ENCODE data around the gene PNCK.
"Not testable (repeated sequence)": the region's sequence is repeated elsewhere in the genome, so short reads cannot be mapped to it uniquely, and the experiment has no call there.

Gene PNCK

DNA sequence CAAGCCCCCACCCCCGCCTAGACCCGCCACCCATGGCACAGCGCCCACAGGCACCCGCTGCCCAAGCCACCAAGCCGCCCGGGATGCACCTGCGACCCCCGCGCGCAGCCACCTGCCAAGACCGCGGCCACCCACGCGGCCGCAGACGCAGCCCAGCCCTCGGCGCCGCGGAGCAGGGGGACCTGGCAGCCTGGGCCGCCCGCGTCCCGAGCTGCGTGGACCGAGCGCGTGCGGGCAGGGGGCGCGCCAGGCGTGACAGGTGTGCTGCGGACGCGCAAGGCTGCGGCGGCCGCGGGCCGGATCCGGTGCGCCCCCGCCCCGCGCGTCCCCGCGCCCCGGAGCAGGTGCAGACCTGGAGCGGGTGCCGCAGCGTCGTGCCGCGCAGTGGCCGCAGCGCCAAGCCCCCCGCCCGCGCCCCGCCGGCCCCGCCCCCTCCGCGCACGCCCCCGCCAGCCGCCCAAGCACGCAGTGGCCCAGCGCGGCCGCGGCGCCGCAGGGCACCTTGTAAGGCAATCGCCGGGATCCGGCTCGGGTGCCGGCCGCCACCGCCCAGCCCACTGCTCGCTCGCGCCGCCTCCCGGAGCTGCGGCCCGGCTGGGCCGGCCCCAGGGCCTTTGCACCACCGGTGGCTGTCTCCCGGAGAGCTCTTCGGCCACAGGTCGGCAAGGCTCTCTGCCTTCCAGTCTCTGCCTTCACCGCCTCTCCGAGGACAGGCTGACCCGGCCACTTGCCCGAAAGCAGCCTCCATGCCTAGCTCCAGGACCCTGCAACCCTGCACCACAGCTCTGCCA, at the start of gene PNCK:
TSS of gene PNCK (minus strand) at position 386 of the 791 bp plus-strand sequence. CDS start 737 bp downstream, outside the sequence.
- DNase-seq, result no peak

- peak; percentile 3 for DNase-seq
Measured at GRCh38 chrX:153722704-153723350, 49.2 kb upstream of the PNCK start.

- DNase-seq, result no peak
Measured at GRCh38 chrX:153719701-153720100, 46.1 kb upstream of the PNCK start.

DNA sequence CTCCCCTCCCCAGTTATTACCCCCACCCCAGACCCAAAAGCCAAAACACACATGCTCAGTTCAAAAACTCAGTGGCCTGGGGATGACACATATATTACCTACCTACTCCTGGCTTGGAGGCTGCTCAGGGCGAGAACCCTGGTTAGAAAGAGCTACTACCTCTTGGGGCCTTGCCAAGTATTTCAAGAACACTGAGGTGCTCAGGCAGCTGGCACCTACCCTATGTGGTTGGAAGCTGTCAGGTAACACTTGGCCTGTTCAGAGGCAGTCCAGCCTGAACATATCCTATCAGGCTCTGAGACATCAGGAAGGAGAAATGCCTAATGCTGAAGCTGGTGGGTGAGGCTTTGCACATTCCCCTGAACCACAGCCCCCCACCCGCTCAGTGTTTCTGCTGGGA, 45.6 kb upstream of the PNCK start:
- DNase-seq, result no peak

- no peak for DNase-seq
Measured at GRCh38 chrX:153717445-153717844, 43.8 kb upstream of the PNCK start.

GRCh38 chrX:153714256-153714655, 40.6 kb upstream of the PNCK start:
- no peak for DNase-seq

DNA sequence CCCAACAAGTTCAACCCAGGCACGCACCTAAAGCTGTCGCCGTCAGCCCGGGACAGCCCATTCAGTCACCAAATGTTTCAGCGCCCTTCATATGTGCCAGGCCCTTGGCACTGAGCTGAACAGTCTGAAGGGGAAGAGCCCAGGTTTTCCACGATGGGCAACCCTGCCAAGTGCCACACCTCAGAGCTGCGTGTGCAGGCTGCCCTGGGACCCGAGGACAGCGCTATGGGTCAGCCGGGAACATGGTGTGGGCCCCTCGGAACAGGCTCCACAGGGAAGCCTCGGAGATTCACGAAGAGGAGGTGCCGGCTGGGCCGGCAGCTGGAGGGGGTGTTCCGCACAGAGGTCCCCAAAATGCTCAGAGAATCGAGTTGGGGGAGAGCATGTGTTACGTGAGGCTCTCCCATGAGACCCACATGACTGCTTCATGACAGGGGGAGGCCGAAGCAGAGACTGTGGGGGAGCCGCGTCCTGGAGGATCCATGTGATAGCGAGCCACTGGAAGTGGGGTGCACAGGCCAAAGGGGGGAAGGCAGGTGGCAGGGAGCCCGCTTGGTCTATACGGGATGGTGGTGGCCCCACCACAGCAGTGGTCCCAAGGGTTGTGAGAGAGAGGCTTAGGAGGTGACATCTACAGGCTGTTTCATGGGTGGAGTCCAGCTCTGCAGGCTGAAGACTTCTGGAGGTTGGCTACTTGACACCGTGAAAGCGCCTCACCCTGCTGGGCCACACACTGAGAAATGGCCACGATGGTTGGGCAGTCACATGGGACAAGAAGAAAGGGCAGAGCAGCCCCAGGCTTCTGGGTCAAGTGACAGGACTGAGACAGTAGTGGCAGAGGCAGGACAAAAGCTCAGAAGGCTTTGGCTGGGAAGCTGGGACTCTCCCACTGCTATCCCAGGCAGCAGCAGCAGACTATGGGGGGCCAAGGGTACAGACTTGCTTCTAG, 36.4 kb upstream of the PNCK start:
- no peak for DNase-seq

DNA sequence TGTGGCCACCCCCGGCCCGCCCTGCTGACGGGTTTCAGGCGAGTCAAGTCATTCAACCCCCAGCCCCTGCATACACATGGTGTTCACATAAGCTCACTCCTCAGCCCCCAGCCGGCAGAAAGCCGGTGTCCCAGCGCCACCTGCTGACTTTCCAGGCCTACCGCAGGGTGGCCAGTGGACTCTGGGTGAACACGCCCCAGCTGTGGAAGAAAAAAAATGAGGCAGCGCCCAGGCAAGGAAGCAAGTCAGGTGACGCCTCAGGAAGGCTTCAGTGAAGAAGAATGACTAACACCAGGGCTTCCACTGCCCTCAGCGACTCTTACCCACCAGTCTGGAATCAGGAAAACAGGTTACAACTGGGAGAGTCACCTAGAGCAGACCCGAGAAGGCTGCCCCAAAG, 34.8 kb upstream of the PNCK start:
- peak; percentile 36 for DNase-seq

- no peak for DNase-seq
Measured at GRCh38 chrX:153707406-153707805, 33.8 kb upstream of the PNCK start.

DNA sequence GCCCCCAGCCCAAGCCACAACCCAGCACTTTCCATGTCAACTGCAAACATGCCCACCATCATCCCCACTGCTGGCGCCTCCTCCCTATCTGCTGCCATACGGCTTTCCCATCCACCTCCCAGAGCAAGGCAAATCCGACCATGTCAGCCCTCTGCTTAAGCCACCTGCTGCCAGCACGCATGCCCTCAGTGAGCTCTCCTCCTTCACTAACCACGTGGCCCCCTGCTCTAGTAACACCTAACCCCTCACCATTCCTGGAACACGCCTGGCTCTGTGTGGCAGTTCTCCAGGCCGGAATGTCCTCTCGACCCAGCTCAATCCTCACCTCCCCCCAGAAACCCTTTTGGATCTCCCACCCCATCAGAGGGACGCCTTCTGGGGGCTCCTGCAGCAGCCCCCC, 33.2 kb upstream of the PNCK start:
- no peak for DNase-seq

DNA sequence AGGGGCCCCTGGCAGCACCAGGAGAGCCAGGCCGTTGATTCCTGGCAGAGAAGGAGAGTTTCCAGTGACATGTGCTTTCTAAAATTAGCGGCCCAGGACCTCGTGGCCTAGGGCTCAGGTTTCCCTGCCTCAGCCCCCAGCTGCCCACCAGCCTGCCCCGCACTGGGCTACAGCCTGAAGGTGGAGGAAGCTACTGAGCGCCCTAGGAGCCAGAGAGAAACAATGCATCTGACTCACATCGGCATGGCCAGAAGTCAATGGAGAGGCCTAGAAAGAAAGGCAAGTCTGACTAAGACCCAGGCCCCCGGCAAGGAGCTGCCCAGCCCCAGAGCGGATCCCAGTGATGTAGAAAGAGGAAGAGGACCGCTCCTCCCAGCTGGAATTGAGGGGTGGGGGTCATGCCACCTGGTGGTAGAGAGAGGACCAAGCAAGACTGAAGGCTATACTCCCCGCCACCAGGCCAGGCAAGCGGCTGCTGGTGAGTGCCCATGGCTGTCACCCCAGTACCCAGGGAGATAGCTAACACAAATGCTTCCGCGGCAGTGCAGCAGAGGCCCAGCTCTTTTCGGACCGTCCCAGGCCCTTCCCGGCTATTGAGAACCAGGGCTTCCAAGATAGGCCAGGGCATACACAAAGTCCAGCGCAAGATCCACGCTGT, 31.9 kb upstream of the PNCK start:
- not testable (repeated sequence) for DNase-seq

- not testable (repeated sequence) for DNase-seq
Measured at GRCh38 chrX:153704631-153705402, 31.2 kb upstream of the PNCK start.

GRCh38 chrX:153704021-153704526, 30.5 kb upstream of the PNCK start:
- no peak for DNase-seq

DNA sequence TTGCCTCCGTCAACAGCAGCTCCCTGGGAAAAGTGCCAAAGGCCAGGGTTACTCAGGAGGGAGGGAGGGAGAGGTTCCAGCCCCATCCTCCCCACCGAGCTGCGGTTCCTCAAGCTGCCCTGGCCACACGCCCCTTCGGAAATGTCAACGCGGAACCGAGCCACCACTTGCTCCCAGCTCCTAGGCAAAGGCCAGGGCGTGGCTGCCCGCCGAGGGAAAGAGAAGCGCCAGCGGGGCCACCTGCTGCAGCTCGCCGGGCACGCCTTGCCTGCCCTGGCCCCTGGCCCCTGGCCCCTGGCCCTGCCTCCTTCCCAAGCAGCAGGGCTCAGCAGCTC, 29.4 kb upstream of the PNCK start:
- no peak for DNase-seq

GRCh38 chrX:153702336-153703035, 28.9 kb upstream of the PNCK start:
- no peak for DNase-seq

- no peak for DNase-seq
Measured at GRCh38 chrX:153701706-153702105, 28.1 kb upstream of the PNCK start.

GRCh38 chrX:153700967-153701366, 27.4 kb upstream of the PNCK start:
- no peak for DNase-seq

DNA sequence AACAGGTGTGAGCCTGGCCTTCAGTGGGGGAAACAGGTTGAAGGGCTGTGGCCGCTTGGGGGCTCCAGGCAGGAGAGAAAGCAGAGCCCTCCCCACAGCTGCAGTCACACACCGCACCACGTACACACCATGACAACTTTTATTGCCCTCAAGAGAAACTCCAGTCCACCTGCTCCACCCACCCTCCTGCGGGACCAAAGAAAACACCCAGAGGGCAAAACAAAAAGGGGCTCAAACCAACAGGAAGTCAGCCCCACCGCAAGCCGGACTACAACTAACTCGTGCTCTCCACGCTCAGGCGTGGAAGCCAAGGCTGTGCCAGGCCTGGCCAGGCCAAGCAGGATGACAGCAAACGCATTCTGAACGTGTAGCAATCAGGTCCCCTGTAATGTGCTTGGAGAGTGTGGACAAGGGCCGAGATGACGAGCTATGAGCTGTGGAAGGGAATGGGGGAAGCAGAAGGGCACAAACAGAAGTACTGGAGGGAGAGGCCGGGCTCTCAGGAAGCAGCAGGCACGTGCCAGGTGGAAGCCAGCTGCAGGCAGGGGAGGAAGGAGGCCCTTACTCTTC, 26.8 kb upstream of the PNCK start:
- no peak for DNase-seq

DNA sequence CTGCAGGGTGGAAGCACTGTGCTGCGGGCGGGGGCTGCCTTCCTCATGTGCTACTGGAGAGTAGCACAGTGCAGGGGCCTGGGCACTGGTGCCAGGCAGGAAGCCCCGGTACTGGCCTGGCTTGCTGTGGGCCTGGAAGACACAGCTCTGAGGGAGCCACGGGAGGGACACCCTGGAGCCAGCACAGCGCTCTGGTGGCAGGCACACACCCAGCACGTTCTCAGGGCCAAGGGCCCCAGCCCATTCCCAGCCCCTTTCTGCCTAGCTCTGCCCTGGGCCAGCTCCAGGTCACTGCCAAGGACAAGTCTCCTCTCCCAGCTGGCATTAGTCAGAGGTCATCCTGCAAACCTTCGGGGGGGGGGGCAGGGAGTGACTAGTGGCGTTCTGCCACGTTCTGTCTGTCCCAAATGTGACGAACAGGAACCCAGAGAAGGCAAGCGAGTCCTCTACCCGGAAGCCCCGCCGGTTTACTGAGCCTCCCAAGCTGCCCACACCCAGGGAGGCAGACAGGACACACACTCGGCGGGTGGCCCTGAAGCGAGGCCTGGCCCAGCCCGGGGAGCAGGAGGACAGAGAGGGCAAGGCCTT, 26.3 kb upstream of the PNCK start:
- DNase-seq, result not testable (repeated sequence)

- not testable (repeated sequence) for DNase-seq
Measured at GRCh38 chrX:153699210-153699783, 25.7 kb upstream of the PNCK start.
